DOHH2 (cell line): ENCODE data around the gene ASB5.
"Not testable (repeated sequence)": the region's sequence is repeated elsewhere in the genome, so short reads cannot be mapped to it uniquely, and the experiment has no call there.

ENCODE experiments used
- CTCF ChIP-seq: fragments of 200-600 bp; sonication (generic); IDR thresholded peaks from one replicate; pipeline ENCODE4 v1.5.1; 2014; ENCODE audit warnings: antibody characterized with exemption, mild to moderate bottlenecking, low read depth, low read length; ENCODE audit not compliant: poor library complexity, severe bottlenecking
- EZH2phosphoT487 ChIP-seq: fragments of 200-600 bp; sonication (generic); IDR thresholded peaks from 2 replicates; pipeline ENCODE4 v1.6.1; 2017; ENCODE audit warnings: borderline replicate concordance, mild to moderate bottlenecking, antibody characterized with exemption, low read length, moderate library complexity, mixed read lengths

DNA sequence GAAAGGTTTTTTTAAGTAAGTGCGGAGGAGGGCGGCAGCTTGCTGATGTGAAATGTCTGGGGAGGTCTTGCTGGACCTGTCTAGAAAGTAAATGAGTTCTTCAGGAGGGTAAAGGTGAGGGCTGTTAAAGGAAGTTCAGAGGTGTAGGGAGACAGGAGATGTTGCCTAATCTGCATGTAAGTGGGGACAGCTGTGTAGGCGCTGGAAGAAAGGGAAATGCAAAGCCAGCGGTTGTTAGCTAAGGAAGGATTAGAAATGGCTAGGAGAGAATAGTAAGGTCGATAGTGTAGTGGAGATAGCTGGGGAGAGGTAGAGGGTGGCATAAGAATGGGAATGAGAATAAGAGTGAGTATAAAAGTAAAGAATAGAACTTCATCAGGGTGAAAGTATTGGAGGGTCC, 26.9 kb upstream of the ASB5 start:
- TF ChIP-seq CTCF, EZH2phosphoT487: not testable (repeated sequence)
